ENCODE results near the gene STX11.

- TF ChIP-seq CTCF (IDR thresholded peaks at IDR 0.05) = no peak
- TF ChIP-seq USF2 (IDR thresholded peaks at IDR 0.05) = no peak
Observed at GRCh38 chr6:144195671-144196270, 45.5 kb downstream of the STX11 start.

Measured in A549 (cell line).